HG02759 (cell line): ENCODE results near the gene RNF187.
"Not testable (repeated sequence)": the region's sequence is repeated elsewhere in the genome, so short reads cannot be mapped to it uniquely, and the experiment has no call there.

Source experiments
- ATAC-seq: cut with Tn5 transposase; IDR thresholded peaks from one replicate; pipeline ENCODE4 v1.9.1; 2021; ENCODE audit warnings: mild to moderate bottlenecking, moderate library complexity; ENCODE audit not compliant: unreplicated experiment

RNF187 gene

GRCh38 chr1:228486596-228487335 is 416 bp upstream of the RNF187 start:
- peak; percentile 57 for ATAC-seq

- no peak for ATAC-seq
Observed at GRCh38 chr1:228488125-228488817, 1.1 kb downstream of the RNF187 start.

- no peak for ATAC-seq
Observed at GRCh38 chr1:228488818-228489674, 1.9 kb downstream of the RNF187 start.

DNA sequence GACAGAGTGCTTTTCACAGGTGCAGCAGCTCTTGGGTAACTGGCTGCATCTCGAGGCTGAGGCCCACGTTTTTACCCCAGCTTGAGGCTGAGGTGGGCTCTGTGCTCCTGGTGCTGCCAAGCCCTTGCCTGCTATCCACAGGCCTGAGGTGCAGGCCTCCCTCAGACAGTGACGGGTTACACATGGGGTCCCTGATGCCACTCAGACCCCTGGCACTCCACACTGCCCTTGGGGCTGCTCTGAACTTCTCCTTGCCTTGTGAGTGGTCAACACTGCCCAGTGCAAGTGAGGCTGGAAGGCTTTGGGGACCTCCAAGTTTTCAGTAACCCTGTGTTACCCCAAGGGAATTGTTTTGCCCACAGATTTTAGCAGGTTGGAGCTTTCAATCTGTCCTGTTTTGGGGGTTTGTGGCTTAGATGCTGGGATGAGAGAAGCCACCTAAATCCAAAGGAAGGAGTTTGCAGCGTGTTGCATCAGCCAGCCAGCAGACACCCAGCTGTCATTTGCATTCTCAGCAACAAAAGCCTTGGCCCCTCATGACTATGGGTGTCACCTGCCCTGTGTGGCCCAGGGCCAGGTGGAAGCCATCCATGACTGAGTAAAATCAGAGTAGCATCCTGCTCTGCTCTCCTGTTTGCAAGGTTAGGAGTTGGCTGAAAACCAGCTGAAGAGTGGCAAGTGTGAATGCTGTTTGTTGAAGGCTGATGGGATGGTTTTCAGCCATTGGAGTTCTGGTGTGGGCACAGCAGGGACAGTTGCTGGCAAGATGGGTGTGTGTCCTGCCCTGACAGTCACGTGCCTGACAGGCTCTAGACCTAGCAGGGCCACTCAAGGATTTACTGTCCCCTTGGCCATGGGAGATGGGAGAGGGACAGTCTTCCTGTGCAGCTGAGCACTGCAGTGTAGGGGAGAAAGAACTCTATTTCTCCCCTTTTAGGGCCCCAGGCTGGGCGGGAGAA is 3.2 kb downstream of the RNF187 start:
- no peak for ATAC-seq

DNA sequence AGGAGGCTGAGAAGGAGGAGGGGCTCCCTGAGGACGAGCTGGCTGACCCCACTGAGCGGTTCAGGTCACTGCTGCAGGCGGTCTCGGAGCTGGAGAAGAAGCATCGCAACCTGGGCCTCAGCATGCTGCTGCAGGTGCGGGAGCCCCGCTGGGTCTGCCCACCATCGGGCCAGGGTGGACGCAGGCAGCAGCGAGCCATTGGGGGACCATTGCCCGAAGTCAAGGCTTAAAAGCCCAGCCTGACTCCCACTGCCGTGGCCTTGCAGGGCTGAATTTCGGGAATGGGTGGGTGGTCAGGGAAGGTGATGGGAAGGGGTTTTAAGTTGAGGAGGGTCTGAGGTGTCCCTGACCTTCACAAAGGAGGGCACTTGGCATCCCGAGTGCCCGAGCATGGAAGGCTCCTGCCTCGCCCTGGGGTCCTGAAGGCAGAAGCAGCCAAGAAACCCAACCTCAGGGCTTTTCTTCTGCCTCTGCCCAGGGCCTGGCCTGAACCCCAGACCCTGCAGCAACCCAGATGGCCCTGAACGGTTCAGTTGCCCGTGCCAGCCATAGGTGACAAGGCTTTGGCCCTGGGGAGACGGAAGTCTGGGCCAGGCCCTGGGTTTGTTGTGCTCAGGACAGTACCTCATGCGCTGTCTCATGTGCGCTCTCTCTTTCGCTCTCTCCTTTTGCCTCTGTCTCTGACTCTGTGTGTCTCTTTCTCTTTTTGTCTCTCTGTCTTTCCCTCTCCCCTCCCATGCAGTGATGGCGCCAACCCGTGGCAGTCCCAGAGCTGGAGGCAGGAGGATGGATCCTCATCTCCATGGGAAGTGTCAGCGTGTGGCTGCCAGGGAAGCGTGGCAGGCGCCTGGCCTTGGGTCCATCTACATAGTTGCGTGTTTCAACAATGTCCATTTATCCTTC is 6.2 kb downstream of the RNF187 start:
- ATAC-seq = no peak

DNA sequence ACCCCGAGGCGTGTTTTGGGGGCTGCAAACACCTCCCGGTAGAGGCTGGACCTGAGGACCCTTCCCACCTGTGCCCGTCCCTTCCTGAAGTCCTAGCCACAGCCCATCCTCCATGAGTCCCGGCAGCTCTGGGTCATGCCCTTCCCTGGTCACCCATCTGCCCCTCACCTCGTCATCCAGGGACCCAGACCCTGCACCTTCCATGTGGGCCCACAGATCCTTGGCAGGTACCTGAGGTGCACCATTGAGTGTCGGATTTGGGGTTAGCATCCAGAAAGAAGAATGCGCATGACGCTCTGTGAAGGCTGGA is 6.8 kb downstream of the RNF187 start:
- ATAC-seq = no peak

- no peak for ATAC-seq
Observed at GRCh38 chr1:228494391-228494790, 7.2 kb downstream of the RNF187 start.

GRCh38 chr1:228494970-228495853 is 8.0 kb downstream of the RNF187 start:
- no peak for ATAC-seq

GRCh38 chr1:228496084-228496483 is 8.9 kb downstream of the RNF187 start:
- no peak for ATAC-seq

GRCh38 chr1:228496494-228496893 is 9.3 kb downstream of the RNF187 start:
- no peak for ATAC-seq

GRCh38 chr1:228497206-228497605 is 10.0 kb downstream of the RNF187 start:
- ATAC-seq = no peak

DNA sequence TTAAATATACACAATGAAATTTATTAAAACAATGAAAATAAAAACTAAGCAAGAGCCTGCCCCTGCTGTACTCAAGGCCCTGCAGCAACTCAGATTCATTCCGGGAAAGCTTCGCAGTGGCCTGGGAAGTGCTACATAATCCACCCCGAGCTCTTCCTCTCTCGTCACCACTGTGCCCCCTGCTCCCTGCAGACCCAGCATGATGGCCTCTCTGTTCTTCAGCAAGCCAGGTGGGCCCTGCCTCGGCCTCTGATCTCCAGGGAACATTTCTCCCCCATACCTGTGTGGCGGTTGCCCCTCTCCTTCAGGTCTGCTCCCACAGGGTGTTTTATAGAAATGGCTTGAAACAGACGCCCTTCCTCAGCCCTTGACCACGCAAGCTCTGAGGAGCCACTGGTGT is 10.6 kb downstream of the RNF187 start:
- ATAC-seq = no peak

- no peak for ATAC-seq
Observed at GRCh38 chr1:228500143-228500734, 13.1 kb downstream of the RNF187 start.

DNA sequence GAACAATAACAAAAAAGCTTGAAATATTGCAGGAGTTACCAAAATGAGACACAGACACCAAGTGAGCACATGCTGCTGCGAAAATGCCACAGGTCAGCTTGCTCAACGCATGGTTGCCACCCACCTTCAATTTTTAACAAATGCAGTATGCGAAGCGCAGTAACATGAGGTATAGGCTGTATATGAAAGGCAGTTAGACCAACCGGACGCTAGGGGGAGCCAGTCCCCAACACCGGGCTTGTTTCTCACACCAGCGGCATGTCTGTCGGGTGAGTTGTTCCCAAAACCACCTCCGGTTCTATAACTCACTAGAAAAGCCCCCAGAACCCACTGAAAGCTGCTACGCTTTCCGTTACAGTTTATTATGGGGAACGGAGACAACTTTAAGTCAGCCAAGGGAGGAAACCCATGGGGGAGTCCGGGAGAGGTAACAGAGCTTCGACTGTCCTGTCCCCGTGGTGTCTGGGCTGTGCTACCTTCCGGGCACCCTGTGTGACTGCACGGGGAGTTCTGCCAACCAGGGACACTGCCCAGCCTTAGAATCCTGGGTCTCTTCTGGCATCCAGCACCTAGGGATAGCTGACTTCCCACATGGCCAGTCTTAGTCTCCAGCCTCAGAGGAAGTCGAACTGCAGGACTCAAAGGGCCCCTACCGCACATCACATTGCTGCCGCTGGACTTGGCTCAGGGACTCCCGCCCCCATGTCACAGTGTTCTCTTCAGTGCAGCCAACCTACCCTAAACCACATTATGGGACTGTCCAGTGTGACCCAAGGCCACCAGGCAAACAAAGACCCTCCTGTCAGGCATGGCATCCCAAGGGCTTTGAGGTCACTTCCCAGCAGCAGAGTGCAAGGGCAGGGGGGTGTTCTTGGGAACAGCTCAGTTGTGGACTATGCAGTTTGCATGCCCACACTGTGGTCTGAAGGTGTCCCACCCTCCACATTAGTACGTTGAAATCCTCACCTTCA is 14.0 kb downstream of the RNF187 start:
- ATAC-seq = peak; percentile 93

DNA sequence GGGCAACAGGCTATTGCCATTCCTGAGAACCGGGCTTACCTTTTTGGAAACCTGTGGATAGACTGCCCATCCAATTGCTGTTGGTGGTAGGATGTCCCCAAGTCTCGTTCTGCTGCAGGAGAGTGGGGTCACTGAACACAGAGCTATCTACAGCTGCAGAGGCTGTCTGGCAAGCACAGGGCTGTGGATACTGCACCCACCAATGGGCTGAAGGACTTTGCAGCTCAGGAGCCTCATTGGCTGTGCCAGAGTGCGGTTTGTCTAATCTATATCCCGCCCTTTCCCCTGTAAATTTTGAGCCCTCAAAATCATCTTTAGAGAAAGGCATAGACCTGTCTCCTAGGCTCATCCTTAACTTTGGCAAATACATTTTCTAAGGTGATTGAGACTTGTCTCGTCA is 15.3 kb downstream of the RNF187 start:
- no peak for ATAC-seq

GRCh38 chr1:228505944-228506343 is 18.8 kb downstream of the RNF187 start:
- ATAC-seq = not testable (repeated sequence)
